Erythroblast (primary cell): ENCODE measurements around the gene HIGD1C.

Experiments
- GATA1 ChIP-seq: IDR thresholded peaks from 2 replicates; pipeline ENCODE4 v1.6.1; 2011; ENCODE audit warnings: low read depth, mild to moderate bottlenecking, control low read depth, low read length, moderate library complexity
- POLR2A ChIP-seq: IDR thresholded peaks from 2 replicates; pipeline ENCODE4 v1.6.1; 2011; ENCODE audit warnings: mild to moderate bottlenecking, low read length

GRCh38 chr12:51004504-51004903 lies 52.2 kb downstream of the HIGD1C start:
- TF ChIP-seq POLR2A (no peak), GATA1 (no peak)
